ENCODE measurements around the gene PKP4. TPM values are rescaled to one million over a fixed set of nuclear protein-coding genes. Genes with fewer than 3 reads are reported as not detected.

PKP4 gene
- total RNA-seq, 1 donor from 2014 or later: 83.9 TPM

DNA sequence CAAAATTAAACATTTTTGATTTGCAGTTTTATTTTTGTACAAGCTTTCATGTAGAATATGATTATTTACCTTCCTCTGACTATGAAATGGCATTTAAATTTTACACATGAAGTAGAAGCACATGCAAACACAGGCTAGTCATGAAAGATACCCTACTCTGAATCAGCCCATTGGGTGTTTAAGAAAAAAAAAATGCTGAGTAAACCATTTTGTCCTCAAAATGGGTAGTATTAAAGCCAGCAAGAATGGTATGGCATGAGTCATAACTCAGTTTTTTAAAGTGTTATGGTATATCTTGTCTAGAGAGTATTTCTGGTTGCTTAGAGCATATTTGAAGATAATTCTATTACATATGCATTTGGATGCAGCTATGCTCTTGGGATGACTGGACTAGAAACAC is 55.0 kb downstream of the PKP4 start:
- DNase-seq (ENCODE audit: low spot score): no peak
- H3K36me3 Mint-ChIP-seq: peaks cover 37% of the 10 kb centered on the region

DNA sequence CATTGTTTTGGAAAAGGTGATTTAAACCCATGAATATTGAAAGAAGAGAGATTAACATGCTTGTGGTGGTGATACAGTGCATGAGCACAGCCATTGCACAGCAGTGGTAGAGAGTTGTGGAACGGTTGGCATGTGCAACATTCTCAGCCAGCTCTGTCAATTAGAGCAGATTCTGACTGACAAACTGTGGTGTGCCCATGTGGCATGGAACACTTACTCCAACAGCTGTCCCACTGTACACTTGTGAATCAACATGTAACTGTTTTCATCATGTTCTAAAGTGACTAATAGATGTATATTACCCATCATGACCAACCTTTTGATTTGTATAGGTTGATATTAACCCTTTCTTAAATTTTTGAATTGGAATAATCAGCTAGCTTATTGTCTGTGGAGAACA is 55.6 kb downstream of the PKP4 start:
- Histone ChIP-seq H3K9me3 (ENCODE audit: low read depth) (no peaks in the 10 kb centered on the region), H3K9ac (no peak overlapping the region)
- no peak for DNase-seq (ENCODE audit: low spot score)

More for the DNA sequence above, 55.0 kb downstream of the PKP4 start:
- TF ChIP-seq EZH2 (IDR thresholded peaks at IDR 0.05) (no peak), EZH2phosphoT487 (IDR thresholded peaks at IDR 0.05) (no peak)
- TF ChIP-seq, protein P1, sequence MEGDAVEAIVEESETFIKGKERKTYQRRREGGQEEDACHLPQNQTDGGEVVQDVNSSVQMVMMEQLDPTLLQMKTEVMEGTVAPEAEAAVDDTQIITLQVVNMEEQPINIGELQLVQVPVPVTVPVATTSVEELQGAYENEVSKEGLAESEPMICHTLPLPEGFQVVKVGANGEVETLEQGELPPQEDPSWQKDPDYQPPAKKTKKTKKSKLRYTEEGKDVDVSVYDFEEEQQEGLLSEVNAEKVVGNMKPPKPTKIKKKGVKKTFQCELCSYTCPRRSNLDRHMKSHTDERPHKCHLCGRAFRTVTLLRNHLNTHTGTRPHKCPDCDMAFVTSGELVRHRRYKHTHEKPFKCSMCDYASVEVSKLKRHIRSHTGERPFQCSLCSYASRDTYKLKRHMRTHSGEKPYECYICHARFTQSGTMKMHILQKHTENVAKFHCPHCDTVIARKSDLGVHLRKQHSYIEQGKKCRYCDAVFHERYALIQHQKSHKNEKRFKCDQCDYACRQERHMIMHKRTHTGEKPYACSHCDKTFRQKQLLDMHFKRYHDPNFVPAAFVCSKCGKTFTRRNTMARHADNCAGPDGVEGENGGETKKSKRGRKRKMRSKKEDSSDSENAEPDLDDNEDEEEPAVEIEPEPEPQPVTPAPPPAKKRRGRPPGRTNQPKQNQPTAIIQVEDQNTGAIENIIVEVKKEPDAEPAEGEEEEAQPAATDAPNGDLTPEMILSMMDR (IDR thresholded peaks at IDR 0.05): no peak
- no peak overlapping the region for H3K4me3 ChIP-seq
- no peaks in the 10 kb centered on the region for H3K36me3 ChIP-seq
- H3K27me3 Mint-ChIP-seq (ENCODE audit: insufficient read depth, low read depth): no peaks in the 10 kb centered on the region
- no peaks in the 10 kb centered on the region for H3K4me1 ChIP-seq
- no peak overlapping the region for H3K4me3 Mint-ChIP-seq
- no peak overlapping the region for H3K9ac ChIP-seq
- H3K9me3 Mint-ChIP-seq: peaks cover 4% of the 10 kb centered on the region
- H3K27me3 ChIP-seq: no peaks in the 10 kb centered on the region
- no peak overlapping the region for H3K27ac Mint-ChIP-seq
- H3K4me2 ChIP-seq: no peak overlapping the region
- H2AFZ ChIP-seq (replicated peaks): no peak overlapping the region
- peaks cover 90% of the 10 kb centered on the region for H3K79me2 ChIP-seq (ENCODE audit: low read depth)
- H3K9me3 ChIP-seq (ENCODE audit: low read depth): no peaks in the 10 kb centered on the region
- H3K27ac ChIP-seq: no peak overlapping the region
- H4K20me1 ChIP-seq (ENCODE audit: low read depth): no peaks in the 10 kb centered on the region
- no peaks in the 10 kb centered on the region for H3K4me1 Mint-ChIP-seq
- H3F3A ChIP-seq (ENCODE audit: low read depth): no peaks in the 10 kb centered on the region

DNA sequence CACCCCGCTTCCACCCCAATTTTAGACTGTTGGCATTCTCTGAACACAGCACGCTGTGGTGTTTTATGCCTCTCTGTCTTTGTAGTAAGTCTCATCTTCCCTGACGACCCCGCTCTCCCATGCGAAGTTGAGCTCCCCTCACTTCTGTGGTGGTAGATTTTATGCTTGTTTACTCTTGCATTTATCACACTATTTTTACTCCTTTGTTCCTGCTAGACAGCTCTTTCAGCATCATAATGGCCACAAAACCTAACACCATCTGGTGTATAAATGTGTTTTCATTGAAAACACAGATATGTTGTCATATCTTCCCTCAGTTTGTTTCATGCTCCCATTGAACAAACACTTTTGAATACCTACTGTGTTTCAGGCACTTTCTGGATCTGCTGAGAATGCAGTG is 57.1 kb downstream of the PKP4 start:
- Histone ChIP-seq H2AFZ (replicated peaks) (no peak overlapping the region), H3K79me2 (ENCODE audit: low read depth) (peaks cover 91% of the 10 kb centered on the region), H3F3A (ENCODE audit: low read depth) (no peaks in the 10 kb centered on the region), H3K4me1 (peaks cover 1% of the 10 kb centered on the region), H3K4me2 (no peak overlapping the region), H4K20me1 (ENCODE audit: low read depth) (peaks cover 13% of the 10 kb centered on the region), H3K27ac (no peak overlapping the region), H3K36me3 (no peaks in the 10 kb centered on the region), H3K27me3 (no peaks in the 10 kb centered on the region), H3K9me3 (ENCODE audit: low read depth) (no peaks in the 10 kb centered on the region), H3K4me3 (no peak overlapping the region), H3K9ac (no peak overlapping the region)
- H3K4me3 Mint-ChIP-seq: no peak overlapping the region
- TF ChIP-seq EZH2 (IDR thresholded peaks at IDR 0.05): no peak
- TF ChIP-seq, protein P1 (IDR thresholded peaks at IDR 0.05): no peak
- no peak for TF ChIP-seq EZH2phosphoT487 (IDR thresholded peaks at IDR 0.05)
- no peaks in the 10 kb centered on the region for H3K27me3 Mint-ChIP-seq (ENCODE audit: insufficient read depth, low read depth)
- peaks cover 8% of the 10 kb centered on the region for H3K4me1 Mint-ChIP-seq
- no peak for DNase-seq (ENCODE audit: low spot score)
- H3K36me3 Mint-ChIP-seq: peaks cover 30% of the 10 kb centered on the region
- H3K9me3 Mint-ChIP-seq: peaks cover 9% of the 10 kb centered on the region
- H3K27ac Mint-ChIP-seq: no peak overlapping the region

More for the DNA sequence above, 55.6 kb downstream of the PKP4 start:
- TF ChIP-seq, protein P1 (IDR thresholded peaks at IDR 0.05): no peak
- TF ChIP-seq EZH2phosphoT487 (IDR thresholded peaks at IDR 0.05): no peak
- no peak for TF ChIP-seq EZH2 (IDR thresholded peaks at IDR 0.05)
- no peak overlapping the region for H3K27ac ChIP-seq
- no peak overlapping the region for H3K4me3 Mint-ChIP-seq
- H3K27me3 ChIP-seq: no peaks in the 10 kb centered on the region
- H3K36me3 Mint-ChIP-seq: peaks cover 31% of the 10 kb centered on the region
- no peak overlapping the region for H3K4me3 ChIP-seq
- H3K36me3 ChIP-seq: no peaks in the 10 kb centered on the region
- H3K27me3 Mint-ChIP-seq (ENCODE audit: insufficient read depth, low read depth): no peaks in the 10 kb centered on the region
- H3K9me3 Mint-ChIP-seq: peaks cover 4% of the 10 kb centered on the region
- no peaks in the 10 kb centered on the region for H3K4me1 ChIP-seq
- H3K4me2 ChIP-seq: no peak overlapping the region
- H2AFZ ChIP-seq (replicated peaks): no peak overlapping the region
- no peaks in the 10 kb centered on the region for H3K4me1 Mint-ChIP-seq
- no peak overlapping the region for H3K27ac Mint-ChIP-seq
- peaks cover 90% of the 10 kb centered on the region for H3K79me2 ChIP-seq (ENCODE audit: low read depth)
- H4K20me1 ChIP-seq (ENCODE audit: low read depth): no peaks in the 10 kb centered on the region
- H3F3A ChIP-seq (ENCODE audit: low read depth): no peaks in the 10 kb centered on the region
